Endothelial cell of umbilical vein (primary cell): ENCODE results near the gene UBTD2. TPM values are rescaled to one million over a fixed set of nuclear protein-coding genes. Genes with fewer than 3 reads are reported as not detected.

Experiments used
- BruUV-seq: library from RNA; stranded (reverse); fragments of 400-500 nt; replicated peaks from 2 replicates; lab custom pipeline; 2021; lab: Mats Ljungman, UMichigan
- CTCF ChIA-PET: fragments of 300-600, 350-600 bp; sonication (Branson Sonifier 250); formaldehyde crosslinking; loops from one replicate; lab custom pipeline; 2021; ENCODE audit warnings: antibody characterized with exemption, inconsistent platforms; lab: Charles Lee
- POLR2A ChIA-PET: fragments of 300-600, 350-600 bp; sonication (Branson Sonifier 250); formaldehyde crosslinking; loops from one replicate; lab custom pipeline; 2021; ENCODE audit warnings: antibody characterized with exemption, inconsistent platforms; lab: Charles Lee
- DNase-seq: peaks from one replicate; pipeline ENCODE4 v3.0.0-alpha.2; 2011; ENCODE audit warnings: low read depth, low spot score
- FAIRE-seq: peaks from 2 replicates; lab custom pipeline; 2011; peaks lifted over from hg19 to GRCh38; lab: Jason Lieb, UNC
- H2AFZ ChIP-seq: 2 replicates; pipeline ENCODE4 v1.6.0; 2012; ENCODE audit warnings: low read depth, low read length, control low read depth, inconsistent platforms
- H3K27ac ChIP-seq: 2 replicates; pipeline ENCODE4 v1.5.1; 2011; ENCODE audit warnings: low read depth, mild to moderate bottlenecking, control low read depth, low read length, moderate library complexity; ENCODE audit not compliant: insufficient read depth
- H3K27me3 ChIP-seq, 2 experiments: 2 replicates each; pipeline versions ENCODE4 v1.6.0 to v1.6.1; 2011; ENCODE audit warnings: low read length in 2 of 2, mixed read lengths in 1 of 2; ENCODE audit not compliant: control insufficient read depth in 2 of 2, insufficient read depth in 2 of 2
- H3K36me3 ChIP-seq, 2 experiments: 2 replicates in 1 of 2; 3 replicates in 1 of 2; pipeline ENCODE4 v1.5.1; 2011; ENCODE audit warnings: low read length in 2 of 2, mild to moderate bottlenecking in 1 of 2, moderate library complexity in 1 of 2; ENCODE audit not compliant: control insufficient read depth in 2 of 2, insufficient read depth in 2 of 2; ENCODE audit errors: extremely low read depth in 1 of 2
- H3K4me1 ChIP-seq: 3 replicates; pipeline ENCODE4 v1.5.1; 2011; ENCODE audit warnings: mild to moderate bottlenecking, low read length; ENCODE audit not compliant: control insufficient read depth, insufficient read depth; ENCODE audit errors: extremely low read depth
- H3K4me2 ChIP-seq: 2 replicates; pipeline ENCODE4 v1.6.1; 2011; ENCODE audit warnings: low read length, control low read depth, mixed read lengths; ENCODE audit not compliant: insufficient read depth
- H3K4me3 ChIP-seq, 3 experiments: fragments of 200-600 bp in 1 of 3; sonication (generic), shearing (Covaris generic) in 1 of 3; replicated peaks in 1 of 3; 2 replicates each; pipeline ENCODE4 v1.5.1; 2011 to 2016; ENCODE audit warnings: control low read depth in 3 of 3, low read length in 3 of 3, mild to moderate bottlenecking in 2 of 3, inconsistent platforms in 1 of 3, low read depth in 1 of 3, moderate library complexity in 1 of 3; ENCODE audit not compliant: insufficient read depth in 1 of 3
- H3K79me2 ChIP-seq: 2 replicates; pipeline ENCODE4 v1.6.0; 2012; ENCODE audit warnings: low read length, inconsistent platforms; ENCODE audit not compliant: control insufficient read depth, insufficient read depth
- H3K9ac ChIP-seq: replicated peaks from 2 replicates; pipeline ENCODE3; 2011; ENCODE audit warnings: low read length, control low read depth; ENCODE audit not compliant: insufficient read depth; ENCODE audit errors: extremely low read depth
- H3K9me1 ChIP-seq: replicated peaks from 3 replicates; pipeline ENCODE4 v1.6.0; 2011; ENCODE audit warnings: mild to moderate bottlenecking, low read length; ENCODE audit not compliant: control insufficient read depth, insufficient read depth; ENCODE audit errors: extremely low read depth
- H3K9me3 ChIP-seq: replicated peaks from 2 replicates; pipeline ENCODE4 v1.5.1; 2012; ENCODE audit warnings: low read length, inconsistent platforms; ENCODE audit not compliant: control insufficient read depth, insufficient read depth
- H4K20me1 ChIP-seq: replicated peaks from 2 replicates; pipeline ENCODE3; 2011; ENCODE audit warnings: mild to moderate bottlenecking, low read length; ENCODE audit not compliant: control insufficient read depth, insufficient read depth; ENCODE audit errors: extremely low read depth
- CTCF ChIP-seq, 2 donors: IDR thresholded peaks; 1 replicate in 1 of 2; 2 replicates in 1 of 2; pipeline ENCODE4 v1.5.1; 2011; ENCODE audit warnings: low read length in 2 of 2, mild to moderate bottlenecking in 2 of 2, moderate library complexity in 2 of 2, control low read depth in 1 of 2, inconsistent platforms in 1 of 2, low read depth in 1 of 2; ENCODE audit not compliant: insufficient read depth in 1 of 2; ENCODE audit errors: extremely low read depth in 1 of 2
- EZH2 ChIP-seq: IDR thresholded peaks from 2 replicates; pipeline ENCODE4 v1.6.1; 2012; ENCODE audit warnings: borderline replicate concordance, low read depth, mild to moderate bottlenecking, moderate library complexity, low read length, inconsistent platforms; ENCODE audit not compliant: severe bottlenecking
- FOS ChIP-seq: IDR thresholded peaks from 2 replicates; pipeline ENCODE4 v1.6.1; 2011; ENCODE audit warnings: mild to moderate bottlenecking, low read length, moderate library complexity, borderline replicate concordance; ENCODE audit not compliant: insufficient read depth
- GATA2 ChIP-seq: IDR thresholded peaks from 2 replicates; pipeline ENCODE4 v1.7.0; 2011; ENCODE audit warnings: low read depth, mild to moderate bottlenecking, moderate library complexity, mixed read lengths, low read length; ENCODE audit not compliant: insufficient read length, insufficient read depth
- JUN ChIP-seq: IDR thresholded peaks from 2 replicates; pipeline ENCODE4 v1.6.1; 2011; ENCODE audit warnings: borderline replicate concordance, low read depth; ENCODE audit not compliant: insufficient read length, insufficient read depth
- MAX ChIP-seq: IDR thresholded peaks from 2 replicates; pipeline ENCODE4 v1.6.1; 2011; ENCODE audit not compliant: insufficient read depth, insufficient read length
- MYC ChIP-seq: IDR thresholded peaks from one replicate; pipeline ENCODE4 v1.6.1; 2011; ENCODE audit warnings: mild to moderate bottlenecking, low read depth, low read length
- POLR2A ChIP-seq: IDR thresholded peaks from 2 replicates; pipeline ENCODE4 v1.6.1; 2012; ENCODE audit warnings: low read depth, mild to moderate bottlenecking, control low read depth, low read length
- POLR2AphosphoS5 ChIP-seq: IDR thresholded peaks from 2 replicates; pipeline ENCODE4 v1.6.1; 2012; ENCODE audit warnings: low read depth, mild to moderate bottlenecking, control low read depth, low read length, moderate library complexity; ENCODE audit not compliant: insufficient read depth
- dilution Hi-C: fragments of 300-500 bp; cut with MboI; formaldehyde crosslinking; loops from one replicate; pipeline ENCODE4 v1.15.0; 2019; ENCODE audit warnings: low sequenced_read_pairs; ENCODE audit not compliant: extremely low pct_ligation_motif_present
- intact Hi-C: fragments of 100-400 bp; cut with micrococcal nuclease; formaldehyde crosslinking; loops from one replicate; pipeline ENCODE4 v1.10.0; 2022
- polyA plus RNA-seq, 4 experiments: library from polyadenylated mRNA; depleted of rRNA in 3 of 4; stranded (reverse) in 3 of 4; unstranded in 1 of 4; fragments of >200 nt; gene quantifications; 2 replicates each; pipeline versions ENCODE4 v1.2.1 to v1.2.3, GENCODE V29; 2011 to 2012; ENCODE audit warnings: missing spikeins in 1 of 4
- total RNA-seq: library from RNA; stranded (reverse); gene quantifications from 2 replicates; pipeline ENCODE4 v1.2.3, GENCODE V29; 2021

UBTD2 gene
- total and polyA plus RNA-seq, 2 donors (not counting 3 experiments of a cell fraction or from before 2014, with no cell fraction given): 10.1 to 22.6 TPM

GRCh38 chr5:172216345-172216744, 67.2 kb downstream of the UBTD2 start:
- H4K20me1 ChIP-seq: peaks cover 2% of the 10 kb centered on the region
- ChIA-PET POLR2A (interaction anchor here (0.7 kb wide), 2 partner anchors 17 to 27 kb away, joined by 11 to 12 read pairs; no protein-coding TSS in a partner anchor), CTCF (interaction anchor here (0.6 to 1.7 kb wide), 2 partner anchors 77 to 154 kb away, joined by 3 to 6 read pairs; no protein-coding TSS in a partner anchor)
- no peak for DNase-seq
- H3K4me1 ChIP-seq: no peaks in the 10 kb centered on the region
- no TSS peak for BruUV-seq
- TF ChIP-seq CTCF (IDR thresholded peaks at IDR 0.05; ENCODE audit: extremely low read depth in 1 of 2, insufficient read depth in 1 of 2, low read depth in 1 of 2, low read length in 2 of 2) (no peak), JUN (no peak), MYC (no peak), POLR2A (no peak), FOS (no peak), GATA2 (no peak), EZH2 (no peak), POLR2AphosphoS5 (no peak), MAX (no peak)
- no peaks in the 10 kb centered on the region for H3K9me1 ChIP-seq
- FAIRE-seq: no peak
- H3K4me3 ChIP-seq: no peak overlapping the region
- no peak overlapping the region for H3K27ac ChIP-seq
- dilution Hi-C loops (no loop called here), intact Hi-C loops (no loop called here)
- no peak overlapping the region for H3K4me2 ChIP-seq
- H3K9me3 ChIP-seq: no peaks in the 10 kb centered on the region
- H2AFZ ChIP-seq: no peak overlapping the region
- no peaks in the 10 kb centered on the region for H3K27me3 ChIP-seq
- no peaks in the 10 kb centered on the region for H3K36me3 ChIP-seq
- H3K9ac ChIP-seq: no peak overlapping the region
- peaks cover 27% of the 10 kb centered on the region for H3K79me2 ChIP-seq
